Hippocampal formation (tissue), 2 donors: ENCODE measurements around the gene CYYR1.
A peak's percentile ranks its signal among the peaks of the same experiment; 100 is the strongest.
"Not testable (repeated sequence)": the region's sequence is repeated elsewhere in the genome, so short reads cannot be mapped to it uniquely, and the experiment has no call there.

Experiments used
- DNase-seq, 2 donors: peaks; one replicate each; lab custom pipeline; 2025; lab: John Stamatoyannopoulos, UW

Gene CYYR1

DNA sequence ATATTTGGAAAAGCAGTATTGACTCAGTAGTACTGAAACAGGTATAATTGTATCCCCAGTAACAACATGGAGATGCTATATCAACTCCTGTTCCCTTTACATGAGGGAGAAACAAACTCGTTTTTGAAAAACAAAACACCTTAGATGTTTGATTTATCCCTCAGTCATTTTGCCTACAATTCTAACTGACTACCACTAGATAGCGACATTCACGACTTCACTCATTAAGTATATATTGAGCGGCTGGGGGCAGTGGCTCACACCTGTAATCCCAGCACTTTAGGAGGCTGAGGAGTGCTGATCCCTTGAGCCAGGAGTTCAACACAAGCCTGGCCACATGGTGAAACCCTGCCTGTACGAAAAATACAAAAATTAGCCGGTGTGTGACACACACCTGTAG is 83.3 kb downstream of the CYYR1 start:
- no peak for DNase-seq

DNA sequence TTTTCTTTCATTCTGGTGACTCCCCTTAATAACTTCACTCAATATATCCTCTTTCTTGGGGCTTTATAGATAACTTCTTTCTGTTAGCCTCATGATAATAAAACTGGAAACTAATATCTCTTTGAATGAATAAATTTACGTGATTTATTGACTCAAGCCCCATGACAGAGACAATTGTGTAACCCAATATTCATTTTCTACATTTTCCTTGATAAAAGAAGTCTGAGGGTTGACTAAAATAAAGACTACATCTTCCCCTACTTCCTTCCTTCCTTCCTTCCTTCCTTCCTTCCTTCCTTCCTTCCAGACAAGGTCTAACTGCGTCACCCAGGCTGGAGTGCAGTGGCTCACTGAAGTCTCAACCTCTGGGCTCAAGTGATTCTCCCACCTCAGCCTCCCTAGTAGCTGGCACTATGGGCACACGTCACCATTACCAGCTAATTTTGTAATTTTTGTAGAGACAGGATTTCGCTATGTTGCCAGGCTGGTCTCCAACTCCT is 85.1 kb downstream of the CYYR1 start:
- no peak for DNase-seq

DNA sequence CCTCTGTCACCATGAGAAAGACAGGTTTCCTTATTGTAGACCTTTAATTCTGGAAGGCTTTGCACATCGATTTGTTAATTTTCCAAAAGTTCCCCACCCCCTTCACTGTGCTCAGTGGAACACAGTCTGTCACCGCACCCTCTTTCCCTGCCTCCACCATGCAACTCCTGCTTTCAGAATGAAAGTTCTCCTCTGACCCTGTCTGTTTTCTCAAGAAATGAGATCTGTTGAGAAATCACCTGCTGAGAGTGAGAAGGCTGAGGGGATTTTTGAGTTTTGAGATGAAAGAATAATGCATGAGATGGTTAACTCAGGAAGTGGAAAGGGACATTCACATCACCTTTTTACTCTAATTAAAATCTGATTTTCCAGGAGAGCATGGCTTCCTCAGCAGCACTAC is 99.6 kb downstream of the CYYR1 start:
- DNase-seq: no peak

DNA sequence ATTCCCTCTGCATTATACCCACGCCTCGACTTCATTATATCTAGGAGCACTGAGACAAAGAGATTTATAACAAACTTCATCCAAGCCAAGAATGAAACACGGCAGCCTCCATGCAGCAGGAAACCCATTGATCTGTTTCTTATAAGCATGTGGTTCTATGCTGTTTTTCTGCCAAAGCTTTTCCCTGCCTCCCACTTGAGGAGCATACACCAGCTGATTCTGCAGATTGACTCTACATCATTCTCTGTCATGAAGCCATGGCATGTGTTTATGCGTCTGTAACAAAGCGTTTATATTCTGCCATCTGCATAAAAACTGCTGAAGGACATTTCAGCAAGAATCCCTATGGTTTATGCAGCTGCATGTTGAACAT is 102.0 kb downstream of the CYYR1 start:
- peak in 1 of 2 donors; percentile 2 for DNase-seq

DNA sequence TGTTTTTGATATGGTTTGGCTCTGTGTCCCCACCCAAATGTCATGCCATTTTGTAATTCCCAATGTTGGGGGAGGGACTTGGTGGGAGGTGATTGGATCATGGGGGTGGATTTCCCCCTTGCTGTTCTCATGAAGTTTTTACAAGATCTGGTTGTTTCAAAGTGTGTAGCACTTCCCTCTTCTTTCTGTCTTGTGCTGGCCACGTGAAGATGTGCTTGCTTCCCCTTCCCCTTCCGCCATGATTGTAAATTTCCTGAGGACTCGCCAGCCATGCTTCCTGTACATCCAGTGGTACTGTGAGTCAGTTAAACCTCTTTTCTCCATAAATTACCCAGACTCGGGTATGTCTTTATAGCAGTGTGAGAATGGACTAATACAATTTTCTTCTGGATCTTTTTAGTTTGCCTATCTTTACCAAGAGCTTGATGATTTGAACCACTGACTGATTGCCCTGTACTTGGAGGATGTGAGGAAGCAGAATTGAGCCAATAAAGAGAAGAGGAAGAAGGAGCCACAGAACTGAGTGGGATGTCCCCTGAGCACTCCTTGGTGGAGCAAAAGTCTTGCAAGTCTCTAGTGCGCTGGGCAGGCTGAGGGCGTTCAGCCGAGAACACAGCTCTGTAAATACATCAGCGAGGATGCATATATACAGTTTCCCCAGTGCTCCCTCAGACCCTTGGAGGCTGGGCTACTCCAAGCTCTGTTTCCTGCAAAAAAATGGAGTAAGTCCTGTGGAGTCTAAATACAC is 102.6 kb downstream of the CYYR1 start:
- no peak for DNase-seq

DNA sequence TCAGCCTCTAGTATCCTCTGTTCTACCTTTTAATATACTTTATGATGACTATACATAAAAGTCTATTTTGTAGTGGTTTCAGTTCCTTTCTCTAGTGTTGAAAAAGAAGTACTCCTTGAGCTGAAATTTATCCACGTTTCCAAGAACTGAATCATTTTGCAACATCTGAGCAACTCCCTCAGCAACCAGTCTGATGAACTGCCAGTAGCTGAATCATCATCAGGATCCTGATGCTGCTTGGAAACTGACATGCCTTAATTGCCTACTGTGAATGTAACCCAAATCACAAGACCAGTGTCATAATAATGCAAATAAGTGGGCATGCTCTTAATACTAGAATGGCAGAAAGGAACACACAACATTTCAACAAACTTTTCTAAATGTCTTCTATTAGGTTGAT is 103.3 kb downstream of the CYYR1 start:
- DNase-seq: peak; percentile 3 to 50

DNA sequence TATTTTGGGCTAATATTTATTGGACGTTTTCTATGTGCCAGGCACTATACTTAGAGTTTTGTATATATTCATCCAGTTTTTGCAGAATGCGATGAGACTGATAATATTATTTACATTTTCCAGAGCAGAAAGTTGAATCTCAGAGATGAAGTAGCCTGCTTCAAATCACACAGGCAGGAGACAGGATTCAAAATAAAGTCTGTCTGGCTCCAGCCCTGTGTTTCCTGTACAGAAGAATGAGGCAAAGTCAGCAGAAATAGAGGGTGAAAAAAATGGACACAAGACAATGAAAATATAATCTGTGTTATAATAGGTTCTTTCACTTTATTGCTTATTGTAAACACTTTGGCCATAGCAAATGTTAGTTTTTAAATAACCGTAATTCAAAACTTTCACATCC is 107.2 kb downstream of the CYYR1 start:
- no peak for DNase-seq

DNA sequence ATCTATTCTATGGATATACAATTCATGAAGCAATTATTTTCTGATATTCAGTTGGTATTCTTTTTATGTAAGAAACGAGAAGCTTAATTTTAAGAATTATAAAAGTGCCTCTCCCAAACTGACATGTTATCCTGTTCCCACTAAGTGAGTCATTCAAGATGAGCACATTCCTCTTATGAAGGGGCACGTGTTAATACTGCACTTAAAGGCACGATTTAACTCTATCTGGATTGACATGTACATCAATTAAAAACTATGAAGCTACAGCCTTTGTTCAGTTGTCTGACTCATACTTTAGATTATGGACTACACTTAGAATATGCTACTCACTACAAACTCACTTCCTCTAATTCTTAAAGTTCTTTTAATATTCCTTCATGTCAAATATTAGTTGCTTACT is 111.6 kb downstream of the CYYR1 start:
- no peak for DNase-seq

DNA sequence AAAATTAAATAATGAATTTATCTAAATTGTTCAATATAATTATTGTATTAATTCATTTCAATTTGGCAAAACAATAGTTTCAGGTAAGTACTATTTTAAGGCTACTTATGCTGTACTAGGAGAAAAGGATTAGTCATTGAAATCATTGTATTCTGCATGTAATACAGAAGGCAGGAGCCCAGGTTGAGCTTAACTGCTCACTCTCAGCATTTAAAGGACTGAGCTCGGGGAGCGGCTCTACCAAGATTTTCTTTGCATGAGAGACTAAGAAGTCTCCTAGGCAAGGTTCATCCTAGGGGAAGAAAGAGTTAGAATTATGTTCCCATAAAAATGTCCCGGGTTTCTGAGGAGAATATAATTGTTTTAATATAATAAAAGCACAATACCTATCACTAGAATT is 112.5 kb downstream of the CYYR1 start:
- DNase-seq: no peak

DNA sequence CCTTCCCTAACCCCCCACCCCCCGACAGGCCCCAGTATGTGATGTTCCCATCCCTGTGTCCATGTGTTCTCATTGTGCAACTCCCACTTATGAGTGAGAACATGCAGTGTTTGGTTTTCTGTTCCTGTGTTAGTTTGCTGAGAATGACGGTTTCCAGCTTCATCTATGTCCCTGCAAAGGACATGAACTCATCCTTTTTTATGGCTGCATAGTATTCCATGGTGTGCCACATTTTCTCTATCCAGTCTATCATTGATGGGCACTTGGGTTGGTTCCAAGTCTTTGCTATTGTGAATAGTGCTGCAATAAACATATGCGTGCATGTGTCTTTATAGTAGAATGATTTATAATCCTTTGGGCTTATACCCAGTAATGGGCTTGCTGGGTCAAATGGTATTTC is 114.2 kb downstream of the CYYR1 start:
- DNase-seq: not testable (repeated sequence)

DNA sequence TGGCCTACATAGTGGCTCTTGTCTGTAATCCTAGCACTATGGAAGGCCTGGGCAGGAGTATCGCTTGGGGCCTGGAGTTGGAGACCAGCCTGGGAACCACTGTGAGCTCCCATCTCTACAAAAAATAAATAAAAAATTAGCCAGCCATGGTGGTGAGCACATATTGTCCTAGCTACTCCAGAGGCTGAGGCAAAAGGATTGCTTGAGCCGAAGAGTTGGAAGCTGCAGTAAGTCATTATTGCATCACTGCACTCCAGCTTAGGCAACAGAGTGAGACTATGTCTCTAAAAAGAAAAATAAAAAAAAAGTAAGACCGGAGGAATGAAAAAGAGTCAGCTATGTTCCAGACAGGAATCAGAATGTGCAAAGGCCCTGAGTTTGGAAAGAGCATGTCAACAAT is 115.3 kb downstream of the CYYR1 start:
- no peak for DNase-seq

DNA sequence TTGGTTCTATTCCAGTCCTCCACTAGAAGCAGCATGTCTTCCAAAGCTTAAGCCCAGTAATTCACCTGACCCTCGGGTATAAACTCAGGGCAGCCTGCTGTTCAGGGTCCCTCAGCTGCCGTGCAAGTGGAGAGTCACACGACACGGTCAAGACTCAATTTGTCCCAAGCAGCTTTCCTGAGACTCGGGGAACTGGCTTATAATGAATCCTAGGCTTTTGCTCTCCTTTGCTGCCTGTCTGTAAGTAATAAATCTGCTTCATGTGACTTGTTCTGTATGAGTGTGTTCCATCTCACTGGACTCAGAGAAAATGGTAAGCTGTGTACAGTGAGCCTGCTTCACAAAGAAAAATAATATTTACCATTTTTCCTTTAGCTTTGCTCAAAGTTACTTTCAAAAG is 119.8 kb downstream of the CYYR1 start:
- DNase-seq: no peak

DNA sequence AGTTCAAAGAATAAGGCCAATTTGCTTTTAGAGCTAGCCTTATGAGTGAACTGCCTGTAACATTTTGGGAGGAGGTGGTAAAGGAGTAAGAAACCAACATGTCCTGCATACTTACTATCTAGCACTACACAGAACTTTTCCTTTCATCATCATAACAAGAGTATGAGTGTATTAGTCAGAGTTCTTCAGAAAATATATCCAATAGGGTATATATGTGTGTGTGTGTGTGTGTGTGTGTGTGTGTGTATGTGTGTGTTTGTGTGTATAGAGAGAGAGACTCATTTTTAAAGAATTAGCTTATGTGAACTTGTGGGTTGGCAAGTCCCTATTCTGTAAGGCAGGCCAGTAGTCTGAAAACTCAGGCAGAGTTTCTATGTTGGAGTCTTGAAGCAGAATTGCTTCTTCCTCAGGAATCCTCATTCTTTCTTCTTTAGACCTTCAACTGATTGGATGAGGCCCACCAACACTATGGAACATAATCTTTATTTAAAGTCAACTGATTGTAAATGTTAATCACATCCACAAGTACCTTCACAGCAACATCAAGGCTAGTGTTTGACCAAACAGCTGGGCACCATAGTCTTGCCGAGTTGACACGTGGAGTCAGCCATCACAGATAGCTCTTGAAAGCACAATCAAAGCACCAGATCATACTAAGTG is 121.9 kb downstream of the CYYR1 start:
- no peak for DNase-seq

DNA sequence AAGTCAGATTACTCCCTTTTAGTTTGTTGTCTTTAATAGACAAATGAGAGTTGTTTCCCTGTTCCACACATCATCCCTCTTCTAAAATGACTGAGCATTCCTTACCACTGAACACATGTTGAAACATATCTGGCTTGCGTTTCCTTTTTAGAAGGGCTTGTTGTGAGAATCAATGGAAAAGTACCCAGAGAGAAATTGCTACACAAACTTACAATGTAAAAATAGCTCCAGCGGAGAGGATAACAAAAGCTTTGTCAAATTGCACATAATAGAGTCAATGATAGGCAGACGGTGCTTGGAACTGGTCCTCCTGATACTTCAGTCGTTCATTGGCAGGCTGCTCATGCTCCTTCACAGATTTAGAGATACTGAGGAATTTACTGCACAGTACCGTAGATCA is 123.9 kb downstream of the CYYR1 start:
- peak; percentile 14 to 22 for DNase-seq

DNA sequence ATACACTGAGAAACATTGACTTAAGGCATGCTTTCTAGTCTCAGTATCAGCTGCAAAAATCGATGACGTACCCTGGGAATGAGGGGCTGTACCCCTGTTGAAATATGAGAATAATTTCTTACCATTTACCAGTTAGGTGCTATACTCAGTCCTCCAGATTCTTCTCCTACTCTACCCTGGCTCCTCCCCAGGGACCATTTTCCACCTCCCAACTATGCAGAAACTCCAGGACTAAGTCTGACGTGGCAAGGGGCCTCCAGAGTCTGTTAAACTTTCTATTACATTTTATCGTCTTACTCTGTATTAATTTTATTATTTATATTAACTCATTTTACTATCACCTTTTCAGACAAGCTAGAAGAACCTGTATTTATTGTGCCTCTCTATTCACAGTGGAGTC is 124.3 kb downstream of the CYYR1 start:
- no peak for DNase-seq

DNA sequence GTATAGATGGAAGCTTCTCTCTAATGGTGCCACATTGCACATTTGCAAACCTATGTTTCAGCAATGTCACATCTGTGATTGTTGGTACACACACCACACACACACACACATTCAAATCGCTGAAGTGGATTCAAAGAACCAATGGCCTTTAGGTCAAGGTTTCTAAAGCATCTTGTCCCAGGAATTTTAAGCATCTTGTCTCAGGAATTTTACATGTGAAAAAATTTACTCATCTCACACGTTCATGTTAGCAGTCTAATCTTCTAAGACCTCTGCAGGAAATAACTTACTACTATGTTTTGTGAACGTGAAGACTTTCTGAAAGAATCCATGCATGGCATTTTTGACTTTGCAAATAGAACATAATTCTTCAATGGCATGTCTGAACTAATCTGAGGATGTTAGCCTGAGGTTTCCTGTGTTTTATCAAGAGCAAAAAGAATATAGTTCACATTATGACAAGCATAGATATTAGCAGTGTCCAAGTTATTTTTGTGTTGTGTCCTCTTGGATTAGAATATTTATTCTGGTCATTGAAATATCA is 125.1 kb downstream of the CYYR1 start:
- DNase-seq: no peak

DNA sequence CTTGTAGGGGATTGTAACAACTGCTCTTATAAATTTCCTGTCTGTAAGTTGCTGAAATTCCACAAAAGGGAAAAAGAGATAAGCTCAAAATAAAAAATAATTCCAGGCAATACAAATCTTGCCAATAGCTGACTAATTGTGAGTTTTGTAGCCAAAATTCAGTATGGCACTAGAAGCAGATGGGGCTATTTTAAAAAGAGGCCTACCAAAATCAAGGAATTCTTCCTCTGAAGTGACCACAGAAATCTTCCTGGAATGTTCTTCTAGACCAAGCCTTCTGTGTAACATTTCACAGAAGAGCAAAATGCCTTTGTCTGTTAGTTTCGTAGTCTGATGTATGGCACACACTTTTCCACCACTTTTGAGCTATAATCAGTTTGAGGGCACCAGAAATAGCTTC is 127.6 kb downstream of the CYYR1 start:
- no peak for DNase-seq

DNA sequence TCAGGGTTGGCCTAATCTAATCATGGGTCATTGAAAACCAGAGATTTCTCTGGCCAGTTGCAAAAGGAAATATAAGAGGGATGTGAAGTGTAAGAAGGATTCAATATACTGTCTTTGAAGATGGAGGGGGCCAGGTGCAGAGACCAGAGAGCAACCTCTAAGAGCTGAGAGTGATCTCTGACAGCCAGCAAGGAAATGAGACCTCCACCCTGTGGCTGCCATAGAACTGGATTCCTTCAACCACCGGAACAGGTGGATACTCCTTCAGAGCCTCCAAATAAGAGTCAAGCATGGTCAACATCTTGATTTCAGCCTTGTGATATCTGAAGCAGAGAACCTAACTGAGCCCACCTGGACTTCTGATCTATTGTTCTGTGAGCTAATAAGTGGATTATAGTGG is 128.4 kb downstream of the CYYR1 start:
- no peak for DNase-seq

DNA sequence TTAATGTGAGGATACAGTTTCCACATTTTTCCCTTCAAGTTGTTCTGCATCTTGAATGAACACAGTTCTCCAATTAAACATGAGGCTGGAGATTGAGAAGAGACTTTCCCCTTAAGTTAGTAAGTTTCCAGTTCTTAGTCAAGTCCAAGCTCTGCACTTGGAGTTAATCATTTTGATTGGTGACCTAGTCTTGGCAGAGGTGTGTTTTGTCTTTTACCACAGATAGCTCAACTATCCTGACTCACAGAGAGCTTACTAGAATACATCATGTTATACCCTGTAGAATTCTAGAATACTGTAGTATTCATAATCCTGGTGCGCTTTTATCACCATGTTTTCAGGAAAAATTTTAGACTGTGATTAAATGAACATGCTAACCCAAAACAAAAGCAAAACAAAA is 129.2 kb downstream of the CYYR1 start:
- DNase-seq: no peak

DNA sequence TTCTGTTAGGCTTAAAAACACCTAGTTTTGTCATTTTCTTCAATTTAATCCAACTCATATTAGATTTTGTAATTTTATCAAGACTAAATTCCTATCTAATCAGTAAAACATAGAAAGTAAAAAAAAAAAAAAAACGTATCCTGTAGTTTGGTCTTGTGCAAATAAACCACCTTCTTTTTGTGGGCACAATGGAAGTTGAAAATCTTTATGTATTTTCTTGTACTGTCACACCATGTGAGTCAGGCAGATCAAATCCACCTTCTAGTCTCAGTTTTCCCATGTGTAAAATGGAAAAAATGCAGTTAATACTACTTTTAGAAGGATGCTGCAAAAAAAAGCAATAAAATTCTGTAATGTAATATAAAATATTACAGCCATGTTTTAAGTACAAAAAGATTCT is 129.8 kb downstream of the CYYR1 start:
- DNase-seq: no peak

DNA sequence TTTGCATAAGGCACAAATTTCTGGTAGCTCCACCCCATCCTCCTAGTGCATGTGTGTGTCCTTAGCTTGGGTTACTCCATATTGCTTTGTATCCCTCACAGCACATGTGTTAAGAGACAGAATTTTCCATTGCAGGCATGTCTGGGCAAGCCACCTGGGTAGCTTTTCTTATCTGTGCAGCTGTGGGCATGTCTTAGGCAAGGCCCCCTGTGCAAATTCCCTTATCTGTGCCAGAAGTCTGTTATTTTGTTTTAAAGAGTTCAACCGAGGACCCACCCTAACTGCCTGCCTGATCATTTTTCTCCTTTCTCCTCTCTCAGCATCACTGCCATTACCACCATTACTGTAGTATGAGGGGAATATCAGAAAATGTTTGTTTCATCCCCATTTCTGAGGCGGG is 131.9 kb downstream of the CYYR1 start:
- DNase-seq: no peak

DNA sequence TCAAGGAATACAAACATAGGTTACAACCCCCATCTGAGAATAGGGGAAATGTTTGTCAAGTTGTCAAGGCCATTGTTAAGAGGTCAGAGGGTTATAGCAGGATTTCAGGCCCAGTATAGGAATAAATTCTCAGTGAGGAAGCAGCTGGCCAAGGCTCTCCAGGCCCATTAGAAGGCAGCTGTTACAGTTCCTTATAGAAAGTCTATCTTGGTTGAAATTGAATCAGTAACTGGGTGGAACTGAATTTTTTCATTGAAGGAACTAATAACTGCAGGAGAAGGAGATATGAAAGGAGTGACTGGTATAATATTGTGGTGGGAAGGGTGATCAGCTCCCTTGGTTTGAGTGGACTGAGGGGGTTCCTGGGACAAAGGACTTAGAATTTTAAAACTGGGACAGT is 134.1 kb downstream of the CYYR1 start:
- DNase-seq: no peak

DNA sequence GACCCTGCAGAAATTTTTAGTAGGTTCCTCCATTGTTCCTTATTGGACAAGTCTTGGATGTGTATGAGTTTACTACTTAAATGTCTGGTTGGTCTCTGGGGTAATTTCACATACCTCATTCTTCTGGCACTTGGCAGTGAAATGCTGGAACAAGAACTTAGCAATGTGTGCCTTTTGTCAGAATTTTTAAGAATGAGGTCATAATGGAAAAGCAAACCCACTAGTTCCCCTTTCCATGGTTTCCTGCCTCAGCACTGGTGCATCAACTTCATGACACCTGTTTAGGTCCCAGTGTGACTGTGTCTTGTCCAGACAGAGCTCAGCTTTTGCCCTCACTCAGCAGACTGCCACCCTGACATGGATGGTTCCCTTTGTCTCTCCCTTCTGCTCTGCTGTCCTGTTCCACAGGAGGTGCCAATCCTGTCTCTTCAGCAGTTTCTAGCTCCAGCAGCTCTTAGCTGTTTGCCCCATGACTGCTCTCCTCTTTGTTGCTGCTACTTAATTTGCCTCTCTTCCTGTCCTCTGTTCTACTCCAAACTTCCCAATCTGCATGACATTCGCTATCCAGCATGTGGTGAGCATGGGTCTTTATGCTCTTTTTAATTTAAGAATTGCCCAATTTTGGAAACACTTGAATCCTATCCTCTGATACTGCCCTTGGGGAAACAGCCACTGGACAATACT is 135.6 kb downstream of the CYYR1 start:
- no peak for DNase-seq
